Caki2 (cell line): ENCODE data around the gene TENM4. TPM values are rescaled to one million over a fixed set of nuclear protein-coding genes. Genes with fewer than 3 reads are reported as not detected.
"Not testable (repeated sequence)": the region's sequence is repeated elsewhere in the genome, so short reads cannot be mapped to it uniquely, and the experiment has no call there.

Experiments used
- DNase-seq: peaks from one replicate; pipeline ENCODE4 v3.0.0-alpha.2; 2015; ENCODE audit warnings: low read depth
- in situ Hi-C: cut with HindIII; loops from 2 replicates; pipeline ENCODE4 v1.10.0; 2016; ENCODE audit warnings: low sequenced_read_pairs, low pct_unique_long_range_greater_than_20kb, mixed read lengths
- total RNA-seq: library from RNA; depleted of rRNA; stranded (reverse); fragments of >200 nt; shearing (Covaris generic); gene quantifications from 2 replicates; pipeline ENCODE4 v1.2.3, GENCODE V29; 2014; ENCODE audit warnings: low replicate concordance

Gene TENM4
- total RNA-seq, 1 experiment from 2014 or later, result 0.17 TPM

DNA sequence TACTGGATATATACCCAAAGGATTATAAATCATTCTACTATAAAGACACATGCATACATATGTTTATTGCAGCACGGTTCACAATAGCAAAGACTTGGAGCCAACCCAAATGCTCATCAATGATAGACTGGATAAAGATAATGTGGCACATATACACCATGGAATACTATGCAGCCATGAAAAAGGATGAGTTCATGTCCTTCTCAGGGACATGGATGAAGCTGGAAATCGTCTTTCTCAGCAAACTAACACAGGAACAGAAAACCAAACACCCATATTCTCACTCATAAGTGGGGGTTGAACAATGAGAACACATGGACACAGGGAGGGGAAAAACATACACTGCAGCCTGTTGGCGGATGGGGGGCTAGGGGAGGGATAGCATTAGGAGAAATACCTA lies 463.0 kb downstream of the TENM4 start:
- in situ Hi-C loops, DNase-seq: not testable (repeated sequence)

- no peak for DNase-seq
- in situ Hi-C loops, result no loop called here
These were observed 463.8 kb downstream of the TENM4 start for GRCh38 chr11:78977009-78977408.

DNA sequence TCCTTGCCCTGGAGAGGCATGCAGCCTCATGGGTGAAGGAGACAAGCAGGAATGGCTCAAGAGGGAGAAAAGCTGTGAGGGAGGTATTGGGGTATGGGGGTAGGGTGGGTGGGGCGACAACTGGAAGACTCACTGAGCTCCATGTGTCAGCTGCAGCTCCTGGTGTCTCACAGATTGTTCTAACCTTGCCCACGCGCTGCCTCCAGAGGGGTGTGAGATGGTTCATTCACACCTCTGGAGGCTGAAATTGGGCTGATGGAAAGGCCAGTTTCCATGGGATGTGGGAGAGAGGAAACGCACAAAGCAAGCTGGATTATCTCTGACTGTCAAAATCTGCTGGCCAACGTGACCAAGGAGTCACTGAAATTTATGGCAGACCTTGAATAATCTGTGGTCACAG lies 465.7 kb downstream of the TENM4 start:
- in situ Hi-C loops, result no loop called here
- no peak for DNase-seq

- in situ Hi-C loops, result no loop called here
- no peak for DNase-seq
These were observed 467.0 kb downstream of the TENM4 start for GRCh38 chr11:78973876-78974275.

DNA sequence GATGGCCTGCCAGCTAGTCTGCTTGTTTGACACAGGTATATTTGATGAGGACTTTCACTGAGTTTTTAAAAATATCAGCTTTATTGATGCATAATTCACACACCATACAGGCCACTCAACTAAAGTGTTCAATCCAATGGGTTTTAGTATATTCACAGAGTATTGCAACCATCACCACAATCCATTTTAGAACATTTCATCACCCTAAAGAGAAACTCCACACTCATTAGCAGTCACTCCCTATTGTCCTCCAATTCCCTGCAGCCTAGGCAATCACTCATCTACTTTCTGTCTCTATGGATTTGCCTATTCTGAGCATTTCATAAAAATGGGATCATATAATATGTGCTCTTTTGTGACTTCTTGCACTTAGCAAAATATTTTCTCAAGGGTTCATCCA lies 468.2 kb downstream of the TENM4 start:
- DNase-seq, result no peak
- in situ Hi-C loops, result no loop called here

DNA sequence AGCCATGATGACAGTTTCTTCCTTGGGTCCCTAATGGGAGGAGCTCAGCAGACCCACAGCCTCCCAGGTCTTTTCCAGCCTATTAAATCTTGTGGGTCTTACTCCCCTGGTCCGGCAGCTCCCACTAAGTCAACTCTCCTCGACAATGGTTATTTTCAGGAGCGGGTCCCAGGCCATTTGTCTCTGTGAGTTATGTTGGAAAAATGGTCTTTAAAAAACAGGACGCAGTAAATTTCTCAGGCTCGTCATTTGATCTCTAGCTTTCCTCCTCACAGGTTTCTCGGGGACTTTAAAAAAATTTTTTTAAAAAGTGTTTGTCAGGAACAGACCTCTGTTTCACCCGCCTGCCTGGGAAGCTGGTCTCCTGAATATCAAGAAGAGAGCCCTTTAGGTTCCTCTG lies 468.7 kb downstream of the TENM4 start:
- in situ Hi-C loops, result no loop called here
- no peak for DNase-seq

- DNase-seq, result no peak
- in situ Hi-C loops, result no loop called here
These were observed 473.0 kb downstream of the TENM4 start for GRCh38 chr11:78967811-78968210.

- DNase-seq, result no peak
- in situ Hi-C loops, result no loop called here
These were observed 475.4 kb downstream of the TENM4 start for GRCh38 chr11:78965432-78965831.

DNA sequence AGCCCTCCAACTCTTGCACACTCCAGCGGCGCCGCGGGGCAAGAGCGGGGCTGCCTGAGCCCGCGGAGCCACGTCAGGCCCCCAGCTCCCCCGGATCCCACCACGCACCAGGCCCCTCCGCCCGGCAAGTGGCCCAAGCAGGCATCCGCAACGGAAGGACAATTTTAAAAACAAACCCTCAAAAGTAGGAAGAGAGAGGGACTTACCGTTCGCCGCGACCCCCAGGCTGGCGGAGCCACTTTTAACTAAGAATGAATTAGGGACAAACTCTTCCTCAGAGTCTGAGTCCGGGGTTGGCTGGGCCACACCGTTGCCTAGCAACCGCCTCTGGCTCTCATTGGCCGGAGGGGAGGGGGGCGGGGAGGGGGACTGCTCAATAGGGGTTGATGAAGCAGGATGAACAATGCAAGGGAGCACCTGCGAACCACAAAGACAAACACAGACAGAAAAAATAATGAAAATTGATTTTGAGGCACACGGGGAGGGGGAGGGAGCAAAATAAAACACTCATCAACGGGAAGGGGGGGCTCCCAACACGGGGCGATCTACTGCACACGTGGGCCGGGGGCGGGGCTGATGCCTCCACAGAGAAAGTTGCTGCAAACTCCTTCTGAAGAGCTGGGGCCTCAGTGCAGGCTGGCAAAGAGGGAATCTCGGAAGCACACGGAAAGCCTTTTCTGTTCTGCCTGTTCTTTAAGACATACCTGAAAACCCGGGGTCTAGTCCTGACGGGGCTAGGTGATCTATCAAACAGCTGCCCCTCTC lies 478.7 kb downstream of the TENM4 start:
- in situ Hi-C loops, result no loop called here
- no peak for DNase-seq

- in situ Hi-C loops, result no loop called here
- DNase-seq, result no peak
These were observed 479.6 kb downstream of the TENM4 start for GRCh38 chr11:78961247-78961646.

- in situ Hi-C loops, result no loop called here
- no peak for DNase-seq
These were observed 482.4 kb downstream of the TENM4 start for GRCh38 chr11:78958444-78958843.

DNA sequence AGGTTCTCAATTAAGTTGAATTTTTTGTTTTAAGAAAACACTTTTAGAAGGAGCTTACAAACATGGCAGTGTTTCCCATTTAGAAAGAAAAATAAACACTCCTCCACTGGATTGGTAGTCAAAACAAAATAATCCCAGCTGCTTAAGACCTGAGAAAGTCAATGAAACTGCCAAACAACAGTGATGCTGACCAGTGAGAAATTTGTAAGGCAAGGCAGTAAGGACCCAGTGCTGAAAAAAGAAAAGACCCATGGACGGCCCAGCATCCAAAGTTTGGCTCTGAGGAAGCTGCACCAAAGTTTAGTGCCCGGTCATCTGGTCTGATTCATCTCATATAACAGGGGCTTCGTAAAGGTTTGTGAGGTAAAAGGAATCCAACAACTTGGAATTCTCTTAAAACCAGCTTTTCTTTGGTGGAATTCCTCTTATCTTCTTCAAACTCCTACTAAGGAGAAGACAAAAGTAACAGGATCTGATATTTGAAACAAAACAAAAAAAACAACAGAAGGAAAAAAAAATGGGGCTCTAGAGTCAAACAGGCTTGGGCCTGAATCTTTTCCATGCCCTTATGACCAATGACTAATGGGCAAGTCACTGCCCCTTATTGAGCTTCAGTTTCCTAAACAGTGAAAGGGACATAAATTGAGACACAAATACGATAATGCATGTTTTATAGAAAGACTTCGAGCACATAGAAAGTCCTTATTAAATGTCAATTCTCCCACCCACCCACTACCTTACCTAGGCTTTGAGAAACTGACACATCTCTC lies 483.2 kb downstream of the TENM4 start:
- DNase-seq, result no peak
- in situ Hi-C loops, result no loop called here

GRCh38 chr11:78954696-78955095 lies 486.1 kb downstream of the TENM4 start:
- in situ Hi-C loops, result no loop called here
- no peak for DNase-seq

GRCh38 chr11:78954261-78954660 lies 486.6 kb downstream of the TENM4 start:
- DNase-seq, result no peak
- in situ Hi-C loops, result no loop called here

DNA sequence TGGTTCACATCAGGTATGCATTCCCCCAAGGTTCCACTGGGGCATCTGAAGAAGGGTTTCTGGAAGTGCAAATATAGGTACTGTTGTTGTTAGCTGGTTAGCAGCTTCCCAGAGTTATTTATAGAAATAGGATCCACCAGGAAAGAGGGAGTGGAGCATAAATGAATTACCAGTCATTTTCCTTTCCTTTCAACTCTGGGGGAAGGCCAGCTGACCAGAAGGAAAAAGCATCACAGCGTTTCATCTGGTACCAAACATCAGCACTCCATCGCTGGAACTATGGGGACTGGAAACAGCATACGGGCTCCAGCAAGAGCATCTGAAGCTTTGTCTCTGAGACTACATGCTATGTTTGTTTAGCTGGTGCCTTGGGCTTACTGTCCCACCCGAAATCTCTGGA lies 487.9 kb downstream of the TENM4 start:
- no peak for DNase-seq
- in situ Hi-C loops, result no loop called here

- in situ Hi-C loops, result no loop called here
- DNase-seq, result no peak
These were observed 488.7 kb downstream of the TENM4 start for GRCh38 chr11:78952175-78952574.

GRCh38 chr11:78949976-78950690 lies 490.7 kb downstream of the TENM4 start:
- in situ Hi-C loops, result no loop called here
- DNase-seq, result no peak

- in situ Hi-C loops, result no loop called here
- no peak for DNase-seq
These were observed 493.6 kb downstream of the TENM4 start for GRCh38 chr11:78946945-78947902.
